Measurements from ENCODE around the gene TMEM184B.

The TMEM184B gene

GRCh38 chr22:38276166-38276565, 3.4 kb upstream of the TMEM184B start:
- no peak for DNase-seq (ENCODE audit: low spot score)

GRCh38 chr22:38273135-38273826, 471 bp upstream of the TMEM184B start:
- peak; percentile 78 for DNase-seq (ENCODE audit: low spot score)

- no peak for DNase-seq (ENCODE audit: low spot score)
Observed at GRCh38 chr22:38271927-38272372, 860 bp downstream of the TMEM184B start.

- DNase-seq (ENCODE audit: low spot score) = no peak
Observed at GRCh38 chr22:38271101-38271500, 1.7 kb downstream of the TMEM184B start.

- DNase-seq (ENCODE audit: low spot score) = peak; percentile 63
Observed at GRCh38 chr22:38270091-38270992, 2.5 kb downstream of the TMEM184B start.

- no peak for DNase-seq (ENCODE audit: low spot score)
Observed at GRCh38 chr22:38269466-38269865, 3.3 kb downstream of the TMEM184B start.

- no peak for DNase-seq (ENCODE audit: low spot score)
Observed at GRCh38 chr22:38267086-38267485, 5.7 kb downstream of the TMEM184B start.

- DNase-seq (ENCODE audit: low spot score) = no peak
Observed at GRCh38 chr22:38266120-38266519, 6.7 kb downstream of the TMEM184B start.

- no peak for DNase-seq (ENCODE audit: low spot score)
Observed at GRCh38 chr22:38264322-38264843, 8.4 kb downstream of the TMEM184B start.

GRCh38 chr22:38262051-38262795, 10.6 kb downstream of the TMEM184B start:
- DNase-seq (ENCODE audit: low spot score) = peak; percentile 43

GRCh38 chr22:38260761-38261681, 11.8 kb downstream of the TMEM184B start:
- no peak for DNase-seq (ENCODE audit: low spot score)

GRCh38 chr22:38259370-38259769, 13.4 kb downstream of the TMEM184B start:
- no peak for DNase-seq (ENCODE audit: low spot score)

- no peak for DNase-seq (ENCODE audit: low spot score)
Observed at GRCh38 chr22:38258895-38259294, 13.9 kb downstream of the TMEM184B start.

GRCh38 chr22:38257650-38258250, 15.1 kb downstream of the TMEM184B start:
- DNase-seq (ENCODE audit: low spot score) = no peak

GRCh38 chr22:38257181-38257580, 15.6 kb downstream of the TMEM184B start:
- DNase-seq (ENCODE audit: low spot score) = no peak

GRCh38 chr22:38255697-38256096, 17.1 kb downstream of the TMEM184B start:
- no peak for DNase-seq (ENCODE audit: low spot score)

GRCh38 chr22:38251341-38251692, 21.5 kb downstream of the TMEM184B start:
- DNase-seq (ENCODE audit: low spot score) = no peak

- DNase-seq (ENCODE audit: low spot score) = no peak
Observed at GRCh38 chr22:38250643-38251340, 22.0 kb downstream of the TMEM184B start.

- DNase-seq (ENCODE audit: low spot score) = no peak
Observed at GRCh38 chr22:38249803-38250642, 22.8 kb downstream of the TMEM184B start.

Data from putamen (tissue), 1 donor.